ENCODE measurements around the gene PRIM2.
"Not testable (repeated sequence)": the region's sequence is repeated elsewhere in the genome, so short reads cannot be mapped to it uniquely, and the experiment has no call there.

DNA sequence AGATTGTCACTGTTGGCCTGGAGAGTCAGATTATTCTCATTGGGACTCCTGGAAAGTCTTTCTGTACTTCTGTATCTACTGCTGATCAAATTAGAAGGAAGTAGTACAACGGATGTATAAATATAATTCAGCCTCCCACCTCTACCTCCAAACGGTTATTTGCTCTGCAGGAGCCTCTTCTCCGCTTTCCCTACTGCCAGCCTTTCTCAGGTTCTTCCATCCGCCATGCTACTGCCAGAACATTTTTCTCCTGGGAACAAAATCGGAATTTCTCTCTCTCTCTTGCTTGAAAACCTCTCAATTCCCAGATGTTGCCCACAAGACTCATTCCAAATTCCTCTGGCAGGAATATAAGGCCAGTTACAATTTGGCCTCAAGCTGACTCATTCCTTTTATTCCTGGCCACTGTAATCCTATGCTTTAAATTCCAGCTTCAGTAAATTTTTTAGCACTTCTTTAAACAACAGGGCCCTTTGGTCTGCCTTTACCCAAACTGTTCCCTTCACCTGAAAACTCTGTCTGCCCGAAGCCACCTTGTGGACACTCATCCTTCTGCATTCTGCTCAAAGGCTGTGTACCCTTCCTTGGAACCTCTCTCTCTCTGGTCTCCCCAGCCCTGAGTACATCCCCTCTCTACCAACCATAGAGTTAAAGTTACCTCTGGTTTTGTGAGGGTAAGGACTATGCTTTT is 354.7 kb downstream of the PRIM2 start:
- TF ChIP-seq, protein P1, sequence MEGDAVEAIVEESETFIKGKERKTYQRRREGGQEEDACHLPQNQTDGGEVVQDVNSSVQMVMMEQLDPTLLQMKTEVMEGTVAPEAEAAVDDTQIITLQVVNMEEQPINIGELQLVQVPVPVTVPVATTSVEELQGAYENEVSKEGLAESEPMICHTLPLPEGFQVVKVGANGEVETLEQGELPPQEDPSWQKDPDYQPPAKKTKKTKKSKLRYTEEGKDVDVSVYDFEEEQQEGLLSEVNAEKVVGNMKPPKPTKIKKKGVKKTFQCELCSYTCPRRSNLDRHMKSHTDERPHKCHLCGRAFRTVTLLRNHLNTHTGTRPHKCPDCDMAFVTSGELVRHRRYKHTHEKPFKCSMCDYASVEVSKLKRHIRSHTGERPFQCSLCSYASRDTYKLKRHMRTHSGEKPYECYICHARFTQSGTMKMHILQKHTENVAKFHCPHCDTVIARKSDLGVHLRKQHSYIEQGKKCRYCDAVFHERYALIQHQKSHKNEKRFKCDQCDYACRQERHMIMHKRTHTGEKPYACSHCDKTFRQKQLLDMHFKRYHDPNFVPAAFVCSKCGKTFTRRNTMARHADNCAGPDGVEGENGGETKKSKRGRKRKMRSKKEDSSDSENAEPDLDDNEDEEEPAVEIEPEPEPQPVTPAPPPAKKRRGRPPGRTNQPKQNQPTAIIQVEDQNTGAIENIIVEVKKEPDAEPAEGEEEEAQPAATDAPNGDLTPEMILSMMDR (IDR thresholded peaks at IDR 0.05): not testable (repeated sequence)
- TF ChIP-seq POLR2A (IDR thresholded peaks at IDR 0.05): not testable (repeated sequence)
